Breast epithelium (tissue), 4 donors: Measurements from ENCODE around the gene DYNC1I1. TPM values are rescaled to one million over a fixed set of nuclear protein-coding genes. Genes with fewer than 3 reads are reported as not detected.

Source experiments
- DNase-seq, 2 donors: peaks; one replicate each; pipeline ENCODE4 v3.0.0-alpha.2; 2019; ENCODE audit warnings: low spot score in 2 of 2
- H3K27ac ChIP-seq, 2 donors: fragments of 200-600 bp; sonication (generic) in 1 of 2; one replicate each; pipeline ENCODE4 v1.5.1; 2016 to 2019; ENCODE audit warnings: mild to moderate bottlenecking in 1 of 2
- H3K27me3 ChIP-seq, 2 donors: fragments of 200-600 bp; sonication (generic) in 1 of 2; one replicate each; pipeline versions ENCODE4 v1.5.1 to v1.6.0; 2017 to 2019; ENCODE audit warnings: control low read depth in 1 of 2, mild to moderate bottlenecking in 1 of 2
- H3K36me3 ChIP-seq: fragments of 200-600 bp; one replicate; pipeline ENCODE4 v1.5.1; 2019
- H3K4me1 ChIP-seq, 2 donors: fragments of 200-600 bp; sonication (generic); one replicate each; pipeline ENCODE4 v1.5.1; 2016 to 2019; ENCODE audit warnings: control low read depth in 1 of 2
- H3K4me3 ChIP-seq, 3 donors: fragments of 200-600 bp; sonication (generic); 1 replicate in 2 of 3; 2 replicates in 1 of 3; pipeline ENCODE4 v1.5.1; 2016 to 2019; ENCODE audit warnings: mild to moderate bottlenecking in 3 of 3, moderate library complexity in 2 of 3
- H3K9me3 ChIP-seq, 2 donors: fragments of 200-600 bp; sonication (generic) in 1 of 2; one replicate each; pipeline ENCODE4 v1.5.1; 2016 to 2019; ENCODE audit warnings: control low read depth in 1 of 2
- CTCF ChIP-seq, 3 donors: fragments of 450-650 bp; IDR thresholded peaks; one replicate each; pipeline ENCODE4 v1.5.1; 2016 to 2017; ENCODE audit warnings: antibody characterized with exemption in 3 of 3, mild to moderate bottlenecking in 3 of 3, moderate library complexity in 3 of 3
- POLR2A ChIP-seq: fragments of 450-650 bp; IDR thresholded peaks from one replicate; pipeline ENCODE4 v1.6.1; 2016; ENCODE audit warnings: antibody characterized with exemption, mild to moderate bottlenecking, moderate library complexity
- POLR2AphosphoS5 ChIP-seq, 3 donors: sonication (generic); formaldehyde crosslinking; IDR thresholded peaks; one replicate each; pipeline ENCODE4 v1.6.1; 2017; ENCODE audit warnings: antibody characterized with exemption in 3 of 3
- intact Hi-C: fragments of 100-400 bp; cut with DNase I; formaldehyde crosslinking; loops from one replicate; pipeline ENCODE4 v1.15.1; 2023; ENCODE audit warnings: low total_unique reads
- total RNA-seq, 3 donors: library from RNA; depleted of rRNA; stranded (reverse); fragments of >200 nt; gene quantifications; one replicate each; pipeline ENCODE4 v1.1.0, GENCODE V29; 2016

Gene DYNC1I1
- total RNA-seq, 3 donors from 2014 or later, result 5.7 to 7.7 (median 6.6) TPM

- H3K36me3 ChIP-seq, result no peaks in the 10 kb centered on the region
- no peak overlapping the region for H3K4me3 ChIP-seq
- intact Hi-C loops, result no loop called here
- DNase-seq, result no peak
- no peak overlapping the region for H3K27ac ChIP-seq
- H3K4me1 ChIP-seq, result no peaks in the 10 kb centered on the region
- TF ChIP-seq CTCF (IDR thresholded peaks at IDR 0.05) (no peak), POLR2A (no peak), POLR2AphosphoS5 (IDR thresholded peaks at IDR 0.05) (no peak)
- no peaks in the 10 kb centered on the region for H3K27me3 ChIP-seq
- H3K9me3 ChIP-seq, result no peaks in the 10 kb centered on the region
Measured at GRCh38 chr7:96014617-96015016, 242.3 kb downstream of the DYNC1I1 start.

DNA sequence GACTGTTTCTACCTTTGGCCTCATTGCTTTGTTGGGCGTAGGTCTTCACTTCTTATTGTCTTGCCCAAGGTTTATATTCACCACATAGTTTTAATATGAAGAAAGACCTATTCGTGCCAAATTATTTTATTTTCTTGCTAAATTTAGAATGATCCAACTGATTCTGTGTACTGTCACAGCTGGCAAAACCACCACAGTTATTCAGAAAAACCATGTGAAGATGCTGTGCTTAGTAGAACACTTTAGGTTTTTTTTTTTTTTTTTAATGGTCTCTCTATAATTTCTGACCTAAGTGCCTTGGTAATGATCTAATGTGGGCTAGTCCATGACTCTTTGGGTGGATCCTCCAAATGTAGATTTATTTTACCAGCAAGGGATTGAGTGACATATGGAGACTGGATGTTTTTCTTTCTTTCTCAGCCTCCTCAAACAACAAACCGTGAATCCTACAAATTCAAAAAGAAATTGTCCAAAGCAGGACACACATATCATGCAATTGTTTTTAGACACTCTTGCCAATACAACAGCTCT lies 243.8 kb downstream of the DYNC1I1 start:
- no peak for DNase-seq
- Histone ChIP-seq H3K27ac (no peak overlapping the region), H3K36me3 (no peaks in the 10 kb centered on the region), H3K27me3 (no peaks in the 10 kb centered on the region), H3K4me1 (no peaks in the 10 kb centered on the region), H3K4me3 (no peak overlapping the region), H3K9me3 (no peaks in the 10 kb centered on the region)
- TF ChIP-seq POLR2A, result no peak
- TF ChIP-seq POLR2AphosphoS5 (IDR thresholded peaks at IDR 0.05), result no peak
- no peak for TF ChIP-seq CTCF (IDR thresholded peaks at IDR 0.05)
- intact Hi-C loops, result no loop called here

DNA sequence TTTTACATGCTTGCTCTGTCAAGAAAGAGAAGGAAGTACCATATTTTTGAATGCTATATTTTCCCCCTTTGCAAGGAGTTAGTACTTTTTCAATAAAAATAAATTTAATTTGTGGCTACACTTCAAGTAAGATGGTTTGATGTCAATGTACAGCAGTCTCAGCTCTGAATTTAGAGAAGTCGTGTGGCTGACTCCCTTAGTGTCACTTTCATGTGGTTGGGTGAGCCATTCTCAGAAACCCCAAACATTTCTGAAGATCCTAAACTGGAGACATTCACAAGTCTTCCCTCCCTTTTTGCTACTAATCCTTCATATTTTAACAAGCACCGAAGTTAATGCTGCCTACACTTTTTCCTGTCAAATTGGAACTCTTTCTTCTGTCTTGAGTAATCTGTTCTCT lies 244.4 kb downstream of the DYNC1I1 start:
- intact Hi-C loops, result no loop called here
- H3K36me3 ChIP-seq, result no peaks in the 10 kb centered on the region
- no peak for DNase-seq

DNA sequence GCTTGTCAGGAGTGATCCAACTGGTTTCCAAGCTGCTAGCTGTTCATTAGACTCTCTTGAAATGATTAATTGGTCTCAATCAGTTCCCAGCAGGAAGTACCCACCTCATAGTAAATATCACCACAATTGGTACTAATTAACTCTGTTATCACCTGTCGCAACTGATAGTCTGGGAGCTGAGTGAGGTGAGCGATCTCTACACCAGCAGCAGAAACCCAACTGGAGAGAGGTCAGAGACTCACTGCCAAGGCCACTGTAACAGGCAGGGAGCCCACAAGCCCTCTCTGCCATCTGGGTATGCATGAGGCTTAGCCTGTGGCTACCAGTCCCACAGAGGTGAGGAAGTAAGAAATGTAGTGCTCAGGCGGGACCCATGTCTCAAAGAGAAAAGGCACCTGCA lies 245.5 kb downstream of the DYNC1I1 start:
- intact Hi-C loops, result no loop called here
- no peak for DNase-seq
- H3K4me1 ChIP-seq, result no peaks in the 10 kb centered on the region
- no peak overlapping the region for H3K27ac ChIP-seq
- no peaks in the 10 kb centered on the region for H3K36me3 ChIP-seq
- H3K27me3 ChIP-seq, result no peaks in the 10 kb centered on the region
- H3K4me3 ChIP-seq, result no peak overlapping the region
- no peaks in the 10 kb centered on the region for H3K9me3 ChIP-seq
- TF ChIP-seq POLR2AphosphoS5 (IDR thresholded peaks at IDR 0.05), result no peak

More for the DNA sequence above, 244.4 kb downstream of the DYNC1I1 start:
- Histone ChIP-seq H3K27me3 (no peaks in the 10 kb centered on the region), H3K9me3 (no peaks in the 10 kb centered on the region), H3K27ac (no peak overlapping the region), H3K4me3 (no peak overlapping the region), H3K4me1 (no peaks in the 10 kb centered on the region)
- TF ChIP-seq CTCF (IDR thresholded peaks at IDR 0.05) (no peak), POLR2AphosphoS5 (IDR thresholded peaks at IDR 0.05) (no peak), POLR2A (no peak)

- Histone ChIP-seq H3K27me3 (no peaks in the 10 kb centered on the region), H3K36me3 (no peaks in the 10 kb centered on the region), H3K9me3 (no peaks in the 10 kb centered on the region), H3K4me3 (no peak overlapping the region), H3K27ac (no peak overlapping the region), H3K4me1 (no peaks in the 10 kb centered on the region)
- intact Hi-C loops, result no loop called here
- TF ChIP-seq CTCF (IDR thresholded peaks at IDR 0.05) (no peak), POLR2AphosphoS5 (IDR thresholded peaks at IDR 0.05) (no peak), POLR2A (no peak)
- DNase-seq, result no peak
Measured at GRCh38 chr7:96021568-96021967, 249.2 kb downstream of the DYNC1I1 start.

- intact Hi-C loops, result no loop called here
- H3K27ac ChIP-seq, result no peak overlapping the region
Measured at GRCh38 chr7:96023387-96023786, 251.0 kb downstream of the DYNC1I1 start.

More at GRCh38 chr7:96023387-96023786, 251.0 kb downstream of the DYNC1I1 start:
- no peak for DNase-seq
- no peaks in the 10 kb centered on the region for H3K4me1 ChIP-seq
- H3K9me3 ChIP-seq, result no peaks in the 10 kb centered on the region
- no peaks in the 10 kb centered on the region for H3K27me3 ChIP-seq
- no peaks in the 10 kb centered on the region for H3K36me3 ChIP-seq
- TF ChIP-seq CTCF (IDR thresholded peaks at IDR 0.05), result no peak
- TF ChIP-seq POLR2A, result no peak
- TF ChIP-seq POLR2AphosphoS5 (IDR thresholded peaks at IDR 0.05), result no peak
- H3K4me3 ChIP-seq, result no peak overlapping the region
